DMS114 treated with DMSO at 0.1 percent for 48 hours (cell line): ENCODE data around the gene STAB1.

ENCODE experiments used
- DNase-seq: peaks from one replicate; lab custom pipeline; 2025; ENCODE audit not compliant: unreplicated experiment; lab: John Stamatoyannopoulos, UW

STAB1 gene

DNA sequence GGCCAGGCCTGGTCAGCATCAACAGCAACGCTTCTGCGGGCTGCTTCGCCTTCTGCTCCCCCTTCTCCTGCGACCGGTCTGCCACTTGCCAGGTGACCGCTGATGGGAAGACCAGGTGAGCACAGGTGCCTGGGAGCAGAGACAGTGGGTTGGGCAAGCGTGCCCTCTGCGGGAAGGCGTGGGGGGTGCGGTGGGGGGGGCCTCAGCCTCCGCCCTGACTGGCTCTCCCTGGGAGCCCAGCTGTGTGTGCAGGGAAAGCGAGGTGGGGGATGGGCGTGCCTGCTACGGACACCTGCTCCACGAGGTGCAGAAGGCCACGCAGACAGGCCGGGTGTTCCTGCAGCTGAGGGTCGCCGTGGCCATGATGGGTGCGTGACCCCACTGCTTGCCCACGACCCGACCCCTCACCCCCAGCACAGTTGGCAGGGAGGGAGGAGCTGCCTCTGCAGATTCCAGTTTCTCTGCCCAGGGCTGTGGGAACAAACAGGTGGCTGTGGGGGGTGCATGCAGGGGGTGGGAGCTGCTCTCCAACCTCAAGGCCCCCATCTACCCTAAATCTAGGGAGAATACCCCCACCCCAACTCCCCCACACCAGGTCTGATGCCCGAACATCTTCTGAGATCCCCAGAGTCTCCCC lies 8.8 kb downstream of the STAB1 start:
- no peak for DNase-seq

DNA sequence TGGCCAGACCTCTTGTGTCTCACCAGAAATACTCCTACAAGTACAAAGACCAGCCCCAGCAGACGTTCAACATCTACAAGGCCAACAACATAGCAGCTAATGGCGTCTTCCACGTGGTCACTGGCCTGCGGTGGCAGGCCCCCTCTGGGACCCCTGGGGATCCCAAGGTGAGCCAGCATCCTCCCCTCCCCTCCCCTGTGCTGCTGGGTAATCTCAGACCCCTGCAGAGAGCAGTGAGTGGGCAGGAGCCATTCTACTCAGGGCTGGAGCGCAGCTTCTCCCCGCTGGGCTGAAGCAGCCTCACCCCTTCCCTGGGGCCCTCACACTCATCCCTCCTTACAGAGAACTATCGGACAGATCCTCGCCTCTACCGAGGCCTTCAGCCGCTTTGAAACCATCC lies 9.8 kb downstream of the STAB1 start:
- no peak for DNase-seq

DNA sequence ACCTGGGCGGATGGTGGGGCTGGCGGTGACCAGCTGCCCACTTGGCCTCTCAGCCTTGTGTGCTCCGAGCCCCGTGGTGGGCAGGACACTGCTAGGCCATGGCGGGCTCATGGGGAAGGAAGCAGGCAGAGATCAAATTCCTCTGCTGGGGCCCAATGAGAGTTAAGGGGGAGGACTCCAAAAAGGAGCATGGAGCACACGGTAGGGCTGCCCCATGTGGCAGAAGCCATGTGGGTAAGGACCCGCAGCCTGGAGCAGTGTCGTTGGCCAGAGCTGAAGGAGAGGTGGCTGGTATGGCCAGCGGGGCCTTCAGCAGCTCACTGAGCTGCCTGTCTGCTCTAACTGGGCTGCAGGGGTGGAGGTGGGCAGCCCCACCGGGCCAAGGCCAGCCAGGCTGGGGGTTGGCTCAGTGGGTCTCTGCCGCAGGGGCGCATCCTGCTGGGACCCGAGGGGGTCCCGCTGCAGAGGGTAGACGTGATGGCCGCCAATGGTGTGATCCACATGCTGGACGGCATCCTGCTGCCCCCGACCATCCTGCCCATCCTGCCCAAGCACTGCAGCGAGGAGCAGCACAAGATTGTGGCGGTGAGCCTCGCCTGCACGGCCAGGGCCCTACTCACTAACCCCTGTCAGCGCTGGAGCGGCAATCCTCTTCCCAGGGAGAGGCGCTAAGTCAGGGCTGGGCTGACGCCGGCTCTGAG lies 11.3 kb downstream of the STAB1 start:
- DNase-seq, result no peak

DNA sequence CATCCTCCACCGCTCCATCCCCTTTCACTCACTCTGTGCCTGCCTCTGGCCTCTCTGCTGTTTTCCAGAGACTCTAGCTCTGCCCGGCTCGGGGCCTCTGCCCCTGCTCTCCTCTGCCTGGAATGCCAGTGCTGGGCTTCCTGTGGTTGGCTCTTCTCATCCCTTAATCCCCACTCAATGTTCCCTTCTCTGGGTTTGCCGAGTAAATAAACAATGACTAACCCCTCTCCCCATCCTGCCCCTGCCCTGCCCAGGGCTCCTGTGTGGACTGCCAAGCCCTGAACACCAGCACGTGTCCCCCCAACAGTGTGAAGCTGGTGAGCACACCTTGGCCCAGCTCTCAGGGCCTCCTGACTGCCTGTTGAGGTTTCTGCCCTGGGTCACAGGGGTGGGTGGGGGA lies 12.2 kb downstream of the STAB1 start:
- DNase-seq, result no peak

DNA sequence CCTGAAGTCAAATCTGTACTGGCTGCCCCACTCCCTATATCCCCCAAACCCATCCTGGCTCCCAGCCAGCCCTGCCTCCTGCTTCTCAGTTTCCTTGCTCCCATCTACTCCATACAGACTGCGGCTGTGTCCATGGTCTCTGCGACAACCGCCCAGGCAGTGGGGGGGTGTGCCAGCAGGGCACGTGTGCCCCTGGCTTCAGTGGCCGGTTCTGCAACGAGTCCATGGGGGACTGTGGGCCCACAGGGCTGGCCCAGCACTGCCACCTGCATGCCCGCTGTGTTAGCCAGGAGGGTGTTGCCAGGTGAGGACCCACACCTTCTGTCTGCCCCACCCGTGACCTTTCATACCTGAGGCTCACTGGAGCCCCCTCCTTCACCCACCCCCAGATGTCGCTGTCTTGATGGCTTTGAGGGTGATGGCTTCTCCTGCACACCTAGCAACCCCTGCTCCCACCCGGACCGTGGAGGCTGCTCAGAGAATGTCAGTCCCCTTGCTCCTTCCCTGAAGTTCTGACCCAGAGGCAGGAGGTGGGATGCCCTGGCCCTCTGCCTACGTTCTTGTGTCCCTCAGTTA lies 14.7 kb downstream of the STAB1 start:
- no peak for DNase-seq

DNA sequence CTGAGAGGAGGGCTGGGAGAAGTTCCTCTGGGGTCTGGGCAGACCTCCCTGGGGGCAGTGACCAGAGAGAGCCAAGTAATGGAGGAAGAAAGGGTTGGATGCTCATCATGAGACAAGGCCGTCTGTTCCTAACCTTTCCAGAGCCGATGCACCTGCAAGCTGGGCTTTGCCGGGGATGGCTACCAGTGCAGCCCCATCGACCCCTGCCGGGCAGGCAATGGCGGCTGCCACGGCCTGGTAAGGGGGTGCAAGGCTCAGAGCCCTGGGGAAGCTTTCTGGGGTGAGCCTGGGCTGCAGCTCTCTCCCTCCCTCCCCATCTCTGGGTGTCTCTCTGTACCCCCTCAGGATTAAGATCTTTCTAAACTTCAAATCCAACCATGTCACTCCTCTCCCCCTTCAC lies 16.4 kb downstream of the STAB1 start:
- DNase-seq, result no peak

DNA sequence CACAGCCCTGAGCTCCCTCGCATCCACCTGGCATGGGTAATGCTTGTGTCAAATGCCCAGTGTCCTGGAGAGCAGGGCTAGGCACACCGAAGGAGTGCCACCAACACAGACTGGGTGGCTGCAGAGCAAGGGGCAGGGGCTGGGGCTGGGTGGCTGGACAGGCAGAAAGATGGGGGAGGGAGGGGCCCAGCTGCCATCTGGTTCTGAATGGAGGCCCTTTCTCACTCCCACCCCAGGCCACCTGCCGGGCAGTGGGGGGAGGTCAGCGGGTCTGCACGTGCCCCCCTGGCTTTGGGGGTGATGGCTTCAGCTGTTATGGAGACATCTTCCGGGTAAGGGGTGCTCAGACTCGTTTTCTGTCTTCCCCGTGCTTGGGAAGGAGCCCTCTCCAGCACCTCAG lies 17.0 kb downstream of the STAB1 start:
- no peak for DNase-seq

DNA sequence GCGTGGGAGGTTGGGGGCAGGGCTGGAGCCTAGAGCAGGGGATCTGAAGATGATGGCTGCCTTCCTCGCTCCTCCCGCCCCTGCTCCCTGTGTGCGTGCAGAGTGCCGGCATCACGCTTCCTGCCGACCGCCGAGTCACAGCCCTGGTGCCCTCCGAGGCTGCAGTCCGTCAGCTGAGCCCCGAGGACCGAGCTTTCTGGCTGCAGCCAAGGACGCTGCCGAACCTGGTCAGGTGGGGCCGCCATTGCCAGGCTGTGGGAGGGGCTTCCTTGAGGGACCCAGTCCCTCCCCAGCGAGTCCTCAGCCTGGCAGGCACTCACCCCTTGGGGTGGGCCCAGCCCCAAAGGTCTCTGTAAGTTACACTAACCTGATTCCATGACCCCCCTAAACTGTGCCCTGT lies 17.6 kb downstream of the STAB1 start:
- no peak for DNase-seq

DNA sequence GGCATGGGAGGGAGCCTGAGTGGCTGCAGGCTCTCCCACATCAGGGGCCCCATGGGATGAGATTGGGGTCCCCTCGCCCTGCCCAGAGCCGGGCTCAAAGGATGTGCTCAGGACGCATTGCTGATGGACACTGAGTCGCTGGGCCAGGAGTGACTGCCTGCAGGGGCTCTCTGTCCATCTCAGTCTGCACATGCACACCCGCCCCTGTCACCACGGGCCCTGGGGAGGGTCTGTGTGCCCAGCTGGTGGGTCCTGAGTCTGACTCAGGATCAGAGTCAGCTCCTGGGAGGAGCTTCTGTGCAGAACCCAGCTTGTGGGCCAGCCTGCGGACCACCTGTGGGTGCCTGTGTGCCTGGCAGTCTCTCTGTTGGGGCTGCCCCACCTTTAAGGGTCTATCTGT lies 18.1 kb downstream of the STAB1 start:
- no peak for DNase-seq

DNA sequence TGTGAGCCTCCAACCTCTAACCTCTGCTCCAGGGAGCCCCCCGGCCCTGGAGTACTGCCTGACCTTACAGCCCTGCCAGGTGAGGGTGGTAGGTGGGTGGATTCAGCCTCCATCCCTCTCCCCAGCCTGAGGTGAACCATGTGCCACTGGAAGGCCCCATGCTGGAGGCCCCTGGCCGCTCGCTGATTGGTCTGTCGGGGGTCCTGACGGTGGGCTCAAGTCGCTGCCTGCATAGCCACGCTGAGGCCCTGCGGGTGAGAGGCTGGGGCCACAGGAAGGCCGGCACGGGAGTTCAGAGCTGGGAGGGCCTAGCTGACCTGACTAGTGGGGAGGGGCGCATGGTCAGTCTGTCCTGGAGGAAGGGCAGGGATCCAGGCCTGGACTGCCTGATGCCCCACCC lies 19.4 kb downstream of the STAB1 start:
- DNase-seq, result no peak

DNA sequence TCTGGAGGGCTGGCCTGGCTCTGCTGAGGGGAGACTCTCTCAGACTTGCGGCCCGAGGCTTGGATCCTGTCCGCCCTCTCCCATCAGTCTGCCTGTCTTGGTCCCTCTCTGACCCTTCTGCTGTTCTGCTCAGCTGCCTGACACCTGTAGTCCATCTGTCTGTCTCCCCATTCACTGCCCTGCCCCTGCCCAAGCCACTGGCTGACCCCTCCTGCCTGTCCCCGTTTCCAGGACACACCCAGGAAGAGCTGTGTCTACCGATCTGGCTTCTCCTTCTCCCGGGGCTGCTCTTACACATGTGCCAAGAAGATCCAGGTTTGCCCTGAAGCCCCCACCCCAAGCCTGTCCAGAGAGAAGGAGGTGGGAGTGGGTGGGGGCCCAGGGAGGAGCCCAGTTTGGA lies 20.1 kb downstream of the STAB1 start:
- no peak for DNase-seq

DNA sequence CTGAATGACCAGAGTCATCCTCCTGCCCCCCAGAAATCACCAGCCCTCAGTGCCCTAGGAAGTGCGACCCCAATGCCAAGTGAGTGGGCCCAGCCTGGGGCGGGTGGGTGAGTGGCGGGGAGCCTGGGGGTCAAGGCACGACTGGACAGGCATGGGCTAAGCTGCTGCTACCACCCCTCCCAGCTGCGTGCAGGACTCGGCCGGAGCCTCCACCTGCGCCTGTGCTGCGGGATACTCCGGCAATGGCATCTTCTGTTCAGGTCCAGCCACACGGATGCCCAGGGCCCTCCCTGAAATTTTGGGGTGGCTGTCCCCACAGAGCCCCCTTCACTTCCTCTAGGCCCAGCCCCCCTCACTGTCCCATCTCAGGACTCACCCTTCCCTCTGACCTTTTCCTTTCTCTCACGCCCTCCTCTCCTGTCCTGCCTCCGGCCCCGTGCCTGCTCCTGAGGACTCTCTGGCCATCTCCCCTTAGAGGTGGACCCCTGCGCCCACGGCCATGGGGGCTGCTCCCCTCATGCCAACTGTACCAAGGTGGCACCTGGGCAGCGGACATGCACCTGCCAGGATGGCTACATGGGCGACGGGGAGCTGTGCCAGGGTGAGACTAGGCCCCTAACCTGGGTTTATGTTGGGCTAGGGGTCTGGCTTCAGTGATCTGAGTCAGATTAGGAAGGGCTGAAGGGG lies 21.5 kb downstream of the STAB1 start:
- no peak for DNase-seq

DNA sequence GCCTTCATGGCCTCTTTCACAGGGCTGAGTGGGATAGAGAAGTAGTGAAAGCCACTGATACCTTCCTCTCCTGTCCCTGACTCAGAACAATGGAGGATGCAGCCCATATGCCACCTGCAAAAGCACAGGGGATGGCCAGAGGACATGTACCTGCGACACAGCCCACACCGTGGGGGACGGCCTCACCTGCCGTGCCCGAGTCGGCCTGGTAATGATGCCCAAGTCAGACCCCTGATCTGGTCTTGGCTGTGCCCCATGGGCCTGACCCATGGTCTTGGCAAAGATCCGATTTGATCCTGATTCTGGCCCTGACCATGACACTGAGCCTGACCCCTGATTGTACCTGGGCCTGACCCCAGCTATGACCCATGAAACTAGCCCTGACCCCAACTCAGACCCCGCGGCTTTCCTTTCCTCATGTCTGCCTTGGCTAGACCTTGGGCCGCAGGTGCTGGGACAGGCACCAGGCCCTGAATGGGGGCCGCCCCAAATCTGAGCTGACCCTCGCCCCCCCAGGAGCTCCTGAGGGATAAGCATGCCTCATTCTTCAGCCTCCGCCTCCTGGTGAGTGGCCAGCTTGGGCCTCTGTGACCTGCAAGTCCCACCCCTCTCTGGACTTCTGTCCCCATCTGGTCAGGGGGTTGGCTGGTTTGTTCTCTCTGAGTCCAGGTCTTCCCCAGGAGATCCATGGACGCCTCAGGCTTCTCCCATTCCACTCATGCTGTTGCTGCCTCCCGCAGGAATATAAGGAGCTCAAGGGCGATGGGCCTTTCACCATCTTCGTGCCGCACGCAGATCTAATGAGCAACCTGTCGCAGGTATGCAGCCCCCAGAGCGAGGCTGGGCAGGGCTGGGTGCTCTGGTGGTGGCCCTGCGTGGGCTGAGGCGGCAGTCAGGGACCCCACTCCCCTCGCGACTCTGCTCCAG lies 22.9 kb downstream of the STAB1 start:
- no peak for DNase-seq

DNA sequence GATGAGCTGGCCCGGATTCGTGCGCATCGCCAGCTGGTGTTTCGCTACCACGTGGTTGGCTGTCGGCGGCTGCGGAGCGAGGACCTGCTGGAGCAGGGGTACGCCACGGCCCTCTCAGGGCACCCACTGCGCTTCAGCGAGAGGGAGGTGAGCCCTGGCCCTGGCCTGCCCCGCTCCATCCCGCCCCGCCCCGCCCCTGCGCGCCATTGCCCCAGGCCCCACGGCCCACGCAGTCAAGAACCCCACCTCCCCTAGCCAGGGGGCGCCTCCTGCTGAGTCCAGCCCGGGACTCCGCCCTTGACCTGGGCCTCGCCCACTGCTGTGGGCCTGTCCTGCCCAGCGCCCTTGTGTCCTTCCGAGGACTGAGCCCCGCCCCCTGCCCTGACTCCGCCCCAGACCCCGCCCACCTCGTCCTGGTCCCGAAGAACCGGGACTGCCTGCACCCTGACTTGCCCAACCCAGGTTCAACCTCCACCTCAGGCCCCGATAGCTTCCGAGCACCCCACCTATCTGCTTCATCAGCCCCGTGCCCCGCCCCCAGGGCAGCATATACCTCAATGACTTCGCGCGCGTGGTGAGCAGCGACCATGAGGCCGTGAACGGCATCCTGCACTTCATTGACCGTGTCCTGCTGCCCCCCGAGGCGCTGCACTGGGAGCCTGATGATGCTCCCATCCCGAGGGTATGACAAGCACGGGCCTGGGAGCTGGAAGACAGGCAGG lies 23.7 kb downstream of the STAB1 start:
- no peak for DNase-seq

DNA sequence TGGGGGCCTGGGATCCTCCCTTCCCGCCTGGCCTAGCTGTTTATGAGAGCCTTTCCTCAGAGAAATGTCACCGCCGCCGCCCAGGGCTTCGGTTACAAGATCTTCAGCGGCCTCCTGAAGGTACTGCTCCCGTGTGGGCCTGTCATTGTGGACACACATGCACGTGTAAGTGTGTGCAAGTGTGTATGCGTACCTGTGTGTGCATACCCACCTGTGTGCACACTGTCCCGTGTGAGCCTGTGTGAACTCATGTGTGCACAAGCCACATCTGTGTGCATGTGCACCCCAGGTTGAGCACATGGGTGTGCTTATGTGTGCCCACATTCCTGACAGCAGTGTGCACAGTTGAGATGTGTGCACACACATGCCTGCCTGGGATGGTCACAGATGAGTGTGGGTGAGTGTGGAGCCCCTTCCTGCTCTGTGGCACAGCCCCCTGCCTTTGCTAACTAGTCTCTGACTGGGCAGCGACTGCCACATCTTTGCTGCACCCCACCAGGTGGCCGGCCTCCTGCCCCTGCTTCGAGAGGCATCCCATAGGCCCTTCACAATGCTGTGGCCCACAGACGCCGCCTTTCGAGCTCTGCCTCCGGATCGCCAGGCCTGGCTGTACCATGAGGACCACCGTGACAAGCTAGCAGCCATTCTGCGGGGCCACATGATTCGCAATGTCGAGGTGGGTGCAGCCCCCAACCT lies 24.5 kb downstream of the STAB1 start:
- no peak for DNase-seq

DNA sequence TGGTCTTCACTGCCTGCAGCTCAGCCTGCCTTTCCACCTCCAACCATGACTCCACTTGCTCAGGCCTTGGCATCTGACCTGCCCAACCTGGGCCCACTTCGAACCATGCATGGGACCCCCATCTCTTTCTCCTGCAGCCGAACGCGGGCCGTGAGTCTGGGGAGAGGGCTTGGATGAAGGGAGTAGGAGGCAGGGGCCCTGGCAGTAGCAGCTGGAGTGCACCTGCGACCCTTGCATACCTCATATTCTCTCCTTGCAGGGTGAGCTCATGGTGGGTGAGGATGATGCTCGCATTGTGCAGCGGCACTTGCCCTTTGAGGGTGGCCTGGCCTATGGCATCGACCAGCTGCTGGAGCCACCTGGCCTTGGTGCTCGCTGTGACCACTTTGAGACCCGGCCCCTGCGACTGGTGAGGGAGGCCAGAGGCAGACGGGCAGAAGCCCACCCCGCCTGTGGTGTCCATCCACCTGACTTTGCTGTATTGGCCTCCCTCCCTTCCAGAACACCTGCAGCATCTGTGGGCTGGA lies 25.1 kb downstream of the STAB1 start:
- no peak for DNase-seq

DNA sequence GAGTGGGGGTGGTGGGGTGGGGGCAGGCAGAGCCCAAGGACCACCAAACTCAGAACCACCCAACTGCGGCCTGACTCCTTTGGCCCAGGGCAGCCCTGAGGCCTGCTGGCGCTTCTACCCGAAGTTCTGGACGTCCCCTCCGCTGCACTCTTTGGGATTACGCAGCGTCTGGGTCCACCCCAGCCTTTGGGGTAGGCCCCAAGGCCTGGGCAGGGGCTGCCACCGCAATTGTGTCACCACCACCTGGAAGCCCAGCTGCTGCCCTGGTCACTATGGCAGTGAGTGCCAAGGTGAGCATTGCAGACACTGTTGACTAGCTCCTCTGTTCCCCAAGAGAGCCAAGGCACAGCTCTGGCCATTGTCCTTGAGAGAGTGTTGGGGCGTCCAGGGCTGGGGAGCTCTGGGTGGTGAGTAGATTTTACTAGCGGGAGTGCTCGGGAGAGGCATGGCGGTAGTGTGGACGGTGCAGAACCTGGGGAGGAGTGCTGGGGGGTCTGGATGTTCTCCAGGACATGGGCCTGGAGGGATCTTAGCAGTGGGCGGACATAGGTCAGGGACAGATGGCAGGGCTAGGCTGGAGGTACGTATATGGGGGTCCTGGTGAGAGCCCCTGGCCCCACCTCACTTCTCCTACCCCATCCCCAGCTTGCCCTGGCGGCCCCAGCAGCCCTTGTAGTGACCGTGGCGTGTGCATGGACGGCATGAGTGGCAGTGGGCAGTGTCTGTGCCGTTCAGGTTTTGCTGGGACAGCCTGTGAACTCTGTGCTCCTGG lies 25.8 kb downstream of the STAB1 start:
- no peak for DNase-seq

DNA sequence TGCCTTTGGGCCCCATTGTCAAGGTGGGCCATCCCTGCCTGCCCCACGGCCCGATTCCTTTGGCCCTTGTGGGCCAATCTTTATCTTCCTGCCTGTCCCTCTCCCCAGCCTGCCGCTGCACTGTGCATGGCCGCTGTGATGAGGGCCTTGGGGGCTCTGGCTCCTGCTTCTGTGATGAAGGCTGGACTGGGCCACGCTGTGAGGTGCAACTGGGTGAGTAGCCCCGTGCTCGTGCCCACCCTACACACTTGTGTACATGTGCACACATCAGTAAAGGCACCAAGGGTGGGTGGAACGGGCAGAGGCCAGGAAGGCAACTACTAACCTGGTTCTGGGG lies 26.3 kb downstream of the STAB1 start:
- no peak for DNase-seq
